Suprapubic skin (tissue), 4 donors: ENCODE measurements around the gene SOCS7.

ENCODE experiments used
- EP300 ChIP-seq: sonication (generic); formaldehyde crosslinking; IDR thresholded peaks from one replicate; pipeline ENCODE4 v1.6.1; 2017; ENCODE audit warnings: antibody characterized with exemption
- POLR2A ChIP-seq, 2 donors: fragments of 450-650 bp; IDR thresholded peaks; one replicate each; pipeline ENCODE4 v1.6.1; 2017; ENCODE audit warnings: antibody characterized with exemption in 2 of 2, mild to moderate bottlenecking in 2 of 2, moderate library complexity in 2 of 2
- POLR2AphosphoS5 ChIP-seq, 3 donors: sonication (generic); formaldehyde crosslinking; IDR thresholded peaks; one replicate each; pipeline ENCODE4 v1.6.1; 2017; ENCODE audit warnings: antibody characterized with exemption in 3 of 3
- TF ChIP-seq, protein P1 (sequence below), 2 donors: fragments of 200-600 bp in 1 of 2; fragments of 450-650 bp in 1 of 2; sonication (generic) in 1 of 2; IDR thresholded peaks; one replicate each; pipeline ENCODE4 v1.5.1; 2016 to 2019; ENCODE audit warnings: antibody characterized with exemption in 2 of 2, mild to moderate bottlenecking in 1 of 2, moderate library complexity in 1 of 2

DNA sequence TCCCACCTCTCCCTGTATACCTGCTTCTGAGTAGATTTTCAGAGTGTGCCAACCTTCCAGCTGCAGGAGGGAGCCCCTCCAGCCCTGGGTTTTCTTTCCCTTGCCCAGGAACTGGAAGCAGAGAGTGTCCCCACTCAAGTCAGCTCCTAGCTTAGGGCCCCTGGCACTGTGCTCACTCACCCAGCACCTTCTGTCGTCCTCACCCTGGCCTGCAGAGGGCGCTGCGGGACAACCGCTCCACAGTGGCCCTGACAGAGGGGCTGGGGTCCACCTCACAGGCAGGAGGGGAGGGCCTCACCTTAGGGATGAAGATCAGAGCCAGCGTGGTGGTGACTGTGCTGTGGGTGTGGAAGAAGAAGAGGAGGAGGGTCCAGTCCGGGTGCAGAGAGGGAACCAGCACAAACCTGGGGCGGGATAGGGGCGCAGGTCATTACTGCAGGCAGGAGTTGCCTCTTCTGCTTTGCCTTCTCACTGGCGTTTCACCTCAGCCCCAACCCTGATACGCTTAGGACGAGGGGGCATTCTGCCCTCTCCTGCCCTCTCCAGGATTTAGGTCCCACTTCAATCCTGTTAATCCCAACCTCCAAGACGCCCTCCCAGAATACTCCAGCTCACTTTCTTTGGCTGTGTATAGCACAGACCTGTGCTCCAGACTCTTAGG lies 17.9 kb upstream of the SOCS7 start:
- TF ChIP-seq, protein P1, sequence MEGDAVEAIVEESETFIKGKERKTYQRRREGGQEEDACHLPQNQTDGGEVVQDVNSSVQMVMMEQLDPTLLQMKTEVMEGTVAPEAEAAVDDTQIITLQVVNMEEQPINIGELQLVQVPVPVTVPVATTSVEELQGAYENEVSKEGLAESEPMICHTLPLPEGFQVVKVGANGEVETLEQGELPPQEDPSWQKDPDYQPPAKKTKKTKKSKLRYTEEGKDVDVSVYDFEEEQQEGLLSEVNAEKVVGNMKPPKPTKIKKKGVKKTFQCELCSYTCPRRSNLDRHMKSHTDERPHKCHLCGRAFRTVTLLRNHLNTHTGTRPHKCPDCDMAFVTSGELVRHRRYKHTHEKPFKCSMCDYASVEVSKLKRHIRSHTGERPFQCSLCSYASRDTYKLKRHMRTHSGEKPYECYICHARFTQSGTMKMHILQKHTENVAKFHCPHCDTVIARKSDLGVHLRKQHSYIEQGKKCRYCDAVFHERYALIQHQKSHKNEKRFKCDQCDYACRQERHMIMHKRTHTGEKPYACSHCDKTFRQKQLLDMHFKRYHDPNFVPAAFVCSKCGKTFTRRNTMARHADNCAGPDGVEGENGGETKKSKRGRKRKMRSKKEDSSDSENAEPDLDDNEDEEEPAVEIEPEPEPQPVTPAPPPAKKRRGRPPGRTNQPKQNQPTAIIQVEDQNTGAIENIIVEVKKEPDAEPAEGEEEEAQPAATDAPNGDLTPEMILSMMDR (IDR thresholded peaks at IDR 0.05), result peak in 1 of 2 donors; percentile 46
- TF ChIP-seq POLR2A (IDR thresholded peaks at IDR 0.05), result no peak
- no peak for TF ChIP-seq POLR2AphosphoS5 (IDR thresholded peaks at IDR 0.05)
- no peak for TF ChIP-seq EP300
